Activated CD4-positive, alpha-beta T cell treated with anti-CD3 and anti-CD28 coated beads, Interleukin-2, amount 10 ng/mL, durations not matched to agents 24 days and 14 days (primary cell): Measurements from ENCODE around the gene FGFR1OP2. TPM values are rescaled to one million over a fixed set of nuclear protein-coding genes. Genes with fewer than 3 reads are reported as not detected.
"Not testable (repeated sequence)": the region's sequence is repeated elsewhere in the genome, so short reads cannot be mapped to it uniquely, and the experiment has no call there.

Experiments
- DNase-seq: peaks from one replicate; pipeline ENCODE4 v3.0.0; 2022
- H3K27ac Mint-ChIP-seq: one replicate; pipeline ENCODE4 v1.8.0; 2022; ENCODE audit warnings: mild to moderate bottlenecking, mixed read lengths
- H3K27me3 Mint-ChIP-seq: one replicate; pipeline ENCODE4 v1.8.0; 2022; ENCODE audit warnings: mixed read lengths
- H3K36me3 Mint-ChIP-seq: one replicate; pipeline ENCODE4 v1.8.0; 2022; ENCODE audit warnings: low read depth, mild to moderate bottlenecking, mixed read lengths
- H3K4me1 Mint-ChIP-seq: one replicate; pipeline ENCODE4 v1.8.0; 2021; ENCODE audit warnings: mixed read lengths
- H3K4me3 Mint-ChIP-seq: one replicate; pipeline ENCODE4 v1.8.0; 2022; ENCODE audit warnings: mild to moderate bottlenecking, moderate library complexity, mixed read lengths
- H3K9me3 Mint-ChIP-seq: one replicate; pipeline ENCODE4 v1.8.0; 2021; ENCODE audit warnings: mixed read lengths
- intact Hi-C: fragments of 100-400 bp; cut with micrococcal nuclease; formaldehyde crosslinking; loops from one replicate; pipeline ENCODE4 v1.15.1; 2023
- total RNA-seq: library from RNA; stranded (reverse); gene quantifications from 2 replicates; pipeline ENCODE4 v1.2.3, GENCODE V29; 2022

The FGFR1OP2 gene
- 45.7 and 46.7 TPM in 2 replicates for total RNA-seq

- Mint-ChIP-seq H3K4me3 (peak within 1 kb of the TSS; percentile 94), H3K27ac (peak within 1 kb of the TSS; percentile 97), H3K36me3 (peaks cover 22% of the 10 kb centered on the region), H3K27me3 (no peaks in the 10 kb centered on the region), H3K4me1 (peaks cover 55% of the 10 kb centered on the region), H3K9me3 (no peaks in the 10 kb centered on the region)
- peak; percentile 99 for DNase-seq
- intact Hi-C loops: loop anchor here (1.0 to 10.0 kb wide), 9 partner anchors 34 to 816 kb away; partner anchors contain the start of genes MED21, MRPS35, PPFIBP1 and STK38L
Observed at GRCh38 chr12:26937863-26938700, at the start of gene FGFR1OP2, which contains the start of gene INTS13. Gene FGFR1OP2, plus strand, starts transcription at chr12:26938470. Its CDS starts 15,689 bp downstream, at chr12:26954159. Gene INTS13, minus strand, starts transcription at chr12:26937981. Its CDS starts 1,178 bp downstream, at chr12:26936803.

GRCh38 chr12:26890784-26891183 lies 47.5 kb upstream of the FGFR1OP2 start:
- Mint-ChIP-seq H3K4me3 (no peak overlapping the region), H3K36me3 (peaks cover 2% of the 10 kb centered on the region), H3K27me3 (peaks cover 1% of the 10 kb centered on the region), H3K9me3 (no peaks in the 10 kb centered on the region), H3K27ac (no peak overlapping the region), H3K4me1 (no peaks in the 10 kb centered on the region)
- intact Hi-C loops: no loop called here
- no peak for DNase-seq

GRCh38 chr12:26891704-26892103 lies 46.6 kb upstream of the FGFR1OP2 start:
- Mint-ChIP-seq H3K9me3 (no peaks in the 10 kb centered on the region), H3K36me3 (peaks cover 4% of the 10 kb centered on the region), H3K4me3 (no peak overlapping the region), H3K27ac (no peak overlapping the region), H3K4me1 (no peaks in the 10 kb centered on the region), H3K27me3 (no peaks in the 10 kb centered on the region)
- DNase-seq: no peak
- intact Hi-C loops: no loop called here

GRCh38 chr12:26895672-26896071 lies 42.6 kb upstream of the FGFR1OP2 start:
- peaks cover 28% of the 10 kb centered on the region for H3K36me3 Mint-ChIP-seq
- H3K9me3 Mint-ChIP-seq: peaks cover 10% of the 10 kb centered on the region
- peaks cover 9% of the 10 kb centered on the region for H3K4me1 Mint-ChIP-seq
- no peak overlapping the region for H3K4me3 Mint-ChIP-seq
- DNase-seq: peak; percentile 21
- intact Hi-C loops: no loop called here
- H3K27me3 Mint-ChIP-seq: no peaks in the 10 kb centered on the region
- H3K27ac Mint-ChIP-seq: no peak overlapping the region

- Mint-ChIP-seq H3K4me1 (peaks cover 11% of the 10 kb centered on the region), H3K27ac (no peak overlapping the region), H3K27me3 (no peaks in the 10 kb centered on the region), H3K9me3 (peaks cover 11% of the 10 kb centered on the region), H3K36me3 (peaks cover 39% of the 10 kb centered on the region), H3K4me3 (no peak overlapping the region)
- DNase-seq: peak; percentile 11
- intact Hi-C loops: no loop called here
Observed at GRCh38 chr12:26896913-26897312, 41.4 kb upstream of the FGFR1OP2 start.

- H3K4me3 Mint-ChIP-seq, H3K27ac Mint-ChIP-seq, intact Hi-C loops, H3K27me3 Mint-ChIP-seq: not testable (repeated sequence)
- H3K4me1 Mint-ChIP-seq: peaks cover 21% of the 10 kb centered on the region
- peaks cover 11% of the 10 kb centered on the region for H3K9me3 Mint-ChIP-seq
- DNase-seq: peak; percentile 14
- H3K36me3 Mint-ChIP-seq: peaks cover 75% of the 10 kb centered on the region
Observed at GRCh38 chr12:26903396-26903795, 34.9 kb upstream of the FGFR1OP2 start.

- Mint-ChIP-seq H3K27me3 (no peaks in the 10 kb centered on the region), H3K27ac (no peak overlapping the region), H3K4me1 (peaks cover 10% of the 10 kb centered on the region), H3K36me3 (peaks cover 72% of the 10 kb centered on the region), H3K9me3 (no peaks in the 10 kb centered on the region), H3K4me3 (no peak overlapping the region)
- peak; percentile 1 for DNase-seq
- intact Hi-C loops: no loop called here
Observed at GRCh38 chr12:26906024-26906423, 32.2 kb upstream of the FGFR1OP2 start.

GRCh38 chr12:26906704-26907103 lies 31.6 kb upstream of the FGFR1OP2 start:
- Mint-ChIP-seq H3K36me3 (peaks cover 72% of the 10 kb centered on the region), H3K9me3 (no peaks in the 10 kb centered on the region), H3K27me3 (no peaks in the 10 kb centered on the region), H3K4me1 (peaks cover 10% of the 10 kb centered on the region), H3K27ac (no peak overlapping the region), H3K4me3 (no peak overlapping the region)
- intact Hi-C loops: no loop called here
- peak; percentile 49 for DNase-seq

GRCh38 chr12:26918321-26919215 lies 19.7 kb upstream of the FGFR1OP2 start:
- intact Hi-C loops: no loop called here
- DNase-seq: peak; percentile 20
- no peak overlapping the region for H3K4me3 Mint-ChIP-seq
- peaks cover 8% of the 10 kb centered on the region for H3K4me1 Mint-ChIP-seq
- no peaks in the 10 kb centered on the region for H3K27me3 Mint-ChIP-seq
- H3K27ac Mint-ChIP-seq: no peak overlapping the region
- peaks cover 50% of the 10 kb centered on the region for H3K36me3 Mint-ChIP-seq
- H3K9me3 Mint-ChIP-seq: no peaks in the 10 kb centered on the region

GRCh38 chr12:26919216-26919555 lies 19.1 kb upstream of the FGFR1OP2 start:
- peak overlapping the region; percentile 5 for H3K27ac Mint-ChIP-seq

GRCh38 chr12:26921886-26922285 lies 16.4 kb upstream of the FGFR1OP2 start:
- intact Hi-C loops: no loop called here
- no peak for DNase-seq
- Mint-ChIP-seq H3K27me3 (no peaks in the 10 kb centered on the region), H3K4me3 (no peak overlapping the region), H3K36me3 (peaks cover 50% of the 10 kb centered on the region), H3K27ac (no peak overlapping the region), H3K9me3 (no peaks in the 10 kb centered on the region), H3K4me1 (peaks cover 4% of the 10 kb centered on the region)

More at GRCh38 chr12:26919216-26919555, 19.1 kb upstream of the FGFR1OP2 start:
- intact Hi-C loops: no loop called here
- no peak overlapping the region for H3K4me3 Mint-ChIP-seq
- H3K4me1 Mint-ChIP-seq: peaks cover 8% of the 10 kb centered on the region
- no peaks in the 10 kb centered on the region for H3K27me3 Mint-ChIP-seq
- H3K36me3 Mint-ChIP-seq: peaks cover 53% of the 10 kb centered on the region
- no peaks in the 10 kb centered on the region for H3K9me3 Mint-ChIP-seq
- peak; percentile 38 for DNase-seq

- H3K9me3 Mint-ChIP-seq: no peaks in the 10 kb centered on the region
- intact Hi-C loops: no loop called here
- no peak for DNase-seq
- no peak overlapping the region for H3K27ac Mint-ChIP-seq
- H3K4me1 Mint-ChIP-seq: peaks cover 27% of the 10 kb centered on the region
- no peak overlapping the region for H3K4me3 Mint-ChIP-seq
- no peaks in the 10 kb centered on the region for H3K27me3 Mint-ChIP-seq
- H3K36me3 Mint-ChIP-seq: peaks cover 58% of the 10 kb centered on the region
Observed at GRCh38 chr12:26928661-26929060, 9.6 kb upstream of the FGFR1OP2 start.

GRCh38 chr12:26929590-26929989 lies 8.7 kb upstream of the FGFR1OP2 start:
- intact Hi-C loops: no loop called here
- Mint-ChIP-seq H3K27me3 (no peaks in the 10 kb centered on the region), H3K4me3 (no peak overlapping the region), H3K27ac (no peak overlapping the region), H3K36me3 (peaks cover 61% of the 10 kb centered on the region), H3K9me3 (no peaks in the 10 kb centered on the region), H3K4me1 (peaks cover 33% of the 10 kb centered on the region)
- no peak for DNase-seq
